GM18858 (cell line): Measurements from ENCODE around the gene LRMDA.
"Not testable (repeated sequence)": the region's sequence is repeated elsewhere in the genome, so short reads cannot be mapped to it uniquely, and the experiment has no call there.

Experiments used
- ATAC-seq: cut with Tn5 transposase; IDR thresholded peaks from one replicate; pipeline ENCODE4 v1.9.1; 2021; ENCODE audit not compliant: unreplicated experiment

Gene LRMDA

DNA sequence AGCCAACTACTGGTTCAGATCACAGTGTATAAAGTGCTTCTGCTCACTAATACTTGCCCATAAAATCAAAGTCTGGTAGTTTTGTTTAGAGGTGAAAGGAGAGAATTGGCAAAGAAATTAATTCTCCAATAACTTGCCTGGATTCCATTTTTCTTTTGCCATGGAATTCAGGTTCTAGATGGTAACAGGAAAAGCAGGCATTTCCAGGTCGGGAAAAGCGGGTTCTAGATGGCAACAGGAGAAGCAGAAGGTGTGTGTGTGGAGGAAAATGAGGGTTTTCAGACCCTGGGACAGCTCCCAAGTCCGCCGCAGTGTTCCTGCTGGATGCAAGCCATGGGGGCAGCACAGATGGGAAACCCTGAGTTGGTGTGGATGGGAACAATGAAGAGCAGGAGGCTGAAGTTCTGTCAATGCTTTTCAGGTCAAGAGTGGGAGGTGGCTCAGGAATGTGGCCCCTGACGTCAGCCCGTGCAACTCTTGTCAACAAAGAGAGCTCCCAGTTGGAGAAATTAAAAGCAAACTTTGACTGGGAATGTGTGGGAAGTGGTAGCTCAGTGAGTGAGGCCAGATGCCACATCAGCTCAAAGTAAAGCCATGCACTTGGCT lies 696.7 kb downstream of the LRMDA start:
- ATAC-seq = no peak

DNA sequence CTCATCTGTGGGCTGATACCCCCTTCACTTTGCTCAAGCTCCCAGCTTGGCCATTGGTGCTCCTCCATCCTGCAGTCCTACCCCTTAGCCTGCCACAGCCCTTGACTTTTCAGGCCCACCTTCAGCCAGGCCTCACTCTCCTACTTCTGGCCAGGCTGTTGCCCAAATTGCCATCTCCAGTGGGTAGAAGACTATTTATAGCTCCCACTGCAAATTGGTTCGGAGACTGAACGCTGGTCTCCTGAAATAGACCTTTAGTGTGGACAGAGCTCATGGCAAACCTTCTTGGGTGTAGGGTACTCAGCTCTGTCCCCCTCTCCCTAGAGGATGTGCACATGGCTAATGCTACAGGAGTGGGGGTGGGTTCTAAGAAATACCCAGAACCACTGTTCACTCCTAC lies 697.8 kb downstream of the LRMDA start:
- no peak for ATAC-seq

DNA sequence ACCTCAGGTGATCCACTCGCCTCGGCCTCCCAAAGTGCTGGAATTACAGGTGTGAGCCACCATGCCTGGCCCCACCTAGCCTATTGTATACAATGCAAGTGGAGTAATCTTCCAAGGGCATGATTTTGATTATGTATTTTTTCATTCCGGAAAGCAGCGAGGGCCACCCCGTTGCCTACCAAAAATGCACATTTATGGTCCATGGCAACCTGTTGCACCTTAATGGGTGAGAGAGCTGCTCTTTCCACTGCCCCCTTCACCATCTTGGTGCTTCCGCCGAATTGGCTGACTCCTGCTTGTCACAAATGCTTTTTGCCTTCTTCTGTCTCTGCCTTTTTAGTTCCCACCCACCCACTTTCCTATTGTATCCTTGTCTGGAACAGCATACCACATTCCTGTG lies 699.5 kb downstream of the LRMDA start:
- ATAC-seq = no peak

DNA sequence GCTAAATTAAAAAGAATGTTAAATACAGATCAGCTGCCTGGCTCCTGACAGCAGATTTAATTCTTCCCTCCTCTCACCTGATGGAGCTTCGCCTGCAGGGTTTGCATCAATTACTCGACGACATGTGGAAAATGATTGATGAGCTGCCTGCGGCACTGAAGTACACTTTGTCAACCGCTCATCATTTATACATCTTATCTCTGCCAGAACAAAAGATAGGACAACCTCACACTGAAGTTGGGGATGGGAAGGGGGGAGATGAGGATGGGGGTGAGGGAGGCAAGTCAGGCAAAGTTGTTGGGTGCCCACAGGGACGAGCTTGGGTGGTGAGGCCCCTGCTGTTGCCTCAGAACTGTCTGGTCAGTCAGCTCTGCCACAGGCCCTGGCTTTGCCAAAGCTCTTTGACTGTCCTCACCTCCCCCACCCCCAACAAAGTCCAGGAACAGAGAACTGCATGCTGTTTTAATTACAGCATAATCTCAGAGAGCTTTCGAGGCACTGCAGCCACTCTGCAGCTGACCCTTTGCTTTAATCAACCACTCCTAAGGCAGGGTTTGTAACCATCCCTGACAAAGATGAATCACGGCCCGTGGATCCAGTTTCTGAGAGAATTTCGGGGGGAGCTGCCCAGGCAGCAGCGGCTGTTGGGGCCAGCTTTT lies 702.3 kb downstream of the LRMDA start:
- no peak for ATAC-seq

DNA sequence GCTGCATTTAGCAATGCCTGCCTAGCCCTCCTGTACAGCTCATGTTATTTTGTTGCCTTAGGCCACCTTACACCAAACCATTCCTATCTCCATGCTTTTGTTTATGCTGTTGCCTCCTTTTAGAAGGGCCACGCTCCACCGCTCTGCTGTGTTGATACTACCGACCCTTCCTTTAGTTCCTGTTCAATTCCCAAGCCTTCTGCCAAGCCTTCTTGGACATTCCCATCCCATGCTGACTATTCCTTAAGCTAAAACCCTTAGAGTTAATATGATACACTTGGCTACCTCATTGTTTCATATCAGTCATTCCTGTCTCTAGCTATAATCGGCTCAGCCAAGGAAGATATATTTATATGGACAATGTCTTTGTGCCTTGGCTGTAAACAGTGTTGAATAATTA lies 705.5 kb downstream of the LRMDA start:
- ATAC-seq = no peak

DNA sequence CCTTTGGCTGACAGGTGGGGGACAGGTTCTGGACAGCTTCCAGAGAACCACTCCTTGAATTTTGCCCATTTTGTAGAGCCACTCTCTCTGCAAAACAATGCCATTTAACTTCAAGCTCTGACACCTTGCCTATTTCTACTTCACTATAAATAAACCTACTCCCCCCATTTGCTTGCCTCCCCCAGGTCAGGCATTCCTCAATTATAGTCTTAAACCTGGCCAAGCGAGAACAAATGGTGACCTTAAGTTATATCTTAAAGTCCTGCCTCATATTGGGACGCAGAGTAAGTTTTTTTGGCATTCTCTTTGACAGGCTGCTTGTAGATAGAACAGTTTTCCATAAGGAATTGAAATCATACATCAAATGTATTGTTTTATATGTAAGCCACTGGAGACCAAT lies 706.9 kb downstream of the LRMDA start:
- ATAC-seq = no peak

DNA sequence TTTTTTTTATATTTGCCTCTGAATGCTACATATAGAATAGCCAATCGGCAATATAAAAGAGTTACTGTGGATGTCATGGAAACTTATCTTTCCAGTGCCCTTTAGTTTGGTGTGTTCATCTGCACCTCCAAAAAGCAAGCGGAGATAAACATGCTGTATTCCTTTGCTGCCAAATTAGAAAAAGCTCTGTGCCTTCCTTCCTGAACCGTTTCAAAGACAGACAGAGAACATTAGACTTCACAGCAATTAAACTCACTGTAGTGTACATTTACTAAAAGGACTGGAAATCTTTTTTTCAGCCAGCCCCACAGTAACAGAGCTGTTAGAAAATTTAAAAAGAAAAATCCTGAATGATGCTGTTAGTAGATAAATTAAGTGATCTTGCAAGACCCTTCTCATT lies 707.5 kb downstream of the LRMDA start:
- ATAC-seq = no peak

DNA sequence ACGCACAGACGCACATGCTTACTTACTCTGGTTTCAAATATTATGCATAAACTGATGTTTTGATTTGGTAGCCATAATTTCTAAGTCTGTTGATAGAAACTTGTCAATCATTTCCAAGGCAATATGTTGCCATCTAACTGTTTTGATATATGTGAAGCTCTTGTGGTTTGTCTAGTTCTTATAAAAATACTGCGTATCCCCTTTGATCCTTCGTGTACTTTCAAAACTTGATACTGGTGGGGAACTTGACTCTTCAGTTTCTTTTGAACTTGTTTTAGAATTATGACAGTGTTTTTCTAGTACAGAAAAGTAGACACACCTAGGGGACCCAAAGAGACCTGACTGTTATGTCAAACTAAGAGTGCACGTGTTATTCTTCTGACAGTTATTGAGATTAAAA lies 708.0 kb downstream of the LRMDA start:
- no peak for ATAC-seq

DNA sequence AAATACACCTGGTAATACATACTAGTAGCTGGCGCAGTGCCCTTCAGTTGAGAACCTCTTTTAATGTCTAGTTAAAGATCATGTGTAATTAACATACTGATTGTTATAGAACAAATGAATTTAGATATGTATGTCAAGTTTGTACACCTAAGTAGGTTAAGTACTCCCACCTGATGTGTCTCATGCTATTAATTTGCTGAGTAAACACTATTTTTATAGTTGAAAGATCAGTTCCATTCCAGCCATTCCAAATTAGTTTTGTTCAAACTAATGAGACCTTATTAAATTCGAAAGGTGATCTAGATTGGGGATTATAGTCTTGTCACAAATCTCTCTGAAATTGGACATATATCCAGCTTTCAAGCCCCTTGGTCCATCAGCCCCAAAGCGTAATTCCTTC lies 710.0 kb downstream of the LRMDA start:
- no peak for ATAC-seq

DNA sequence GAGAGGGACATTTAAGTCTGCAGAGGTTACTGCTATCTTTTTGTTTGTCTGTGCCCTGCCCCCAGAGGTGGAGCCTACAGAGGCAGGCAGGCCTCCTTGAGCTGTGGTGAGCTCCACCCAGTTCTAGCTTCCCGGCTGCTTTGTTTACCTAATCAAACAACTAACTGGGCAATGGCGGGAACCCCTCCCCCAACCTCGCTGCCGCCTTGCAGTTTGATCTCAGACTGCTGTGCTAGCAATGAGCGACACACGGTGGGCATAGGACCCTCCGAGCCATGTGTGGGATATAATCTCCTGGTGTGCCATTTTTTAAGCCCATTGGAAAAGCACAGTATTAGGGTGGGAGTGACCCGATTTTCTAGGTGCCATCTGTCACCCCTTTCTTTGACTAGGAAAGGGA lies 716.8 kb downstream of the LRMDA start:
- ATAC-seq = not testable (repeated sequence)

DNA sequence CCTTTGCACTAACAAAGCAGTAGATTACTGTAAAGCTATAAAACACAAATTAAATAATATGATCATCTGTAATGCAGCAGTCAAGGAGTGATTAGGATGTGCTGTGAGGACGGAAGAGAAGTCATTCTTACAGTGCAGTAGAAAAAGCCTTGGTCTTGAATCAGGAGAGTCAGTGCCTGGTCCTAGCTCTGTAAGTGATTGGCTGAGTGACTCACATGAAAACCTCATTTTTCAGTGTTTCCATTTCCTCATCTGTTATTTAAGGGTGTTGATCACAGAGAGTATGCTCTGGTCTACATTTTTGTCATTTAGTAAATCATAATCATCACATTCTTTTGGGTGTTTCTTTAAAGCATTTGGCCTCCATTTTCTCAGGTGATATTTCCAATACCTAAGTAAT lies 717.8 kb downstream of the LRMDA start:
- ATAC-seq = no peak

GRCh38 chr10:76149602-76150138 lies 718.2 kb downstream of the LRMDA start:
- ATAC-seq = no peak

DNA sequence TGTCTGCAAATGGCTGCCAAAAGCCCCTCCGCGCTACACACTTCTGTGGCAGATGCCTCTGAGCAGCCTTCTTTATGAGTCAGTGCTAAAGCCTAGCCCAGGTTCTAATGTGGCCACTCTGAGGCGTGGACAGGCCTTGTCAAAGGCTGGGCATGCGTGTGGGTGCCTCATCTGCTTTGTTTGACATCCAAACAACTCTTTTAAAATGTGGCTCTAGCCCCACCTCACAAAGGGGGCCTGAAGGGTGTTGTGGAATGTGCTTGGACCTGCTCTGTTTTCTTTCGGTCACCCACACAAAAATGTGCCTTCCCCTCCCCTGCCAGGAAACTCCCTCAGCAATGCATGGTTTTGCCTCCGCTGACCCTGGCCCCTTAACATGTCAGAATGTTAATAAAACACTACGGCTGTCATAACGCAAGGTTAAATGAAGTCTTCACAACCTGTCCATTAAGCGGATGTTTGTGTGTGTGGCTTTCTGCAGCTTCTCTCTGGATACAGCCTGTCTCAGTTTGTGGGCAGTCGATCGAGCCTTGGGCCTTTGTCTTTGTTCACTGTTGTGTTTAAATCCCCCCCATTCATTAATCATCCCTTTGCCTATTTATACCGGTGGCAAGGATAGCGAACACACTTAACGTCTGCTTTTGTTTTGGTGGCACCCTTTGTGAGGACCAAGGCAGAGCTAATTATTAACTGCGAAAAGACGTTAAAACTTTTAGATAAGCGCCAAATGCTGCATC lies 718.9 kb downstream of the LRMDA start:
- ATAC-seq = no peak

DNA sequence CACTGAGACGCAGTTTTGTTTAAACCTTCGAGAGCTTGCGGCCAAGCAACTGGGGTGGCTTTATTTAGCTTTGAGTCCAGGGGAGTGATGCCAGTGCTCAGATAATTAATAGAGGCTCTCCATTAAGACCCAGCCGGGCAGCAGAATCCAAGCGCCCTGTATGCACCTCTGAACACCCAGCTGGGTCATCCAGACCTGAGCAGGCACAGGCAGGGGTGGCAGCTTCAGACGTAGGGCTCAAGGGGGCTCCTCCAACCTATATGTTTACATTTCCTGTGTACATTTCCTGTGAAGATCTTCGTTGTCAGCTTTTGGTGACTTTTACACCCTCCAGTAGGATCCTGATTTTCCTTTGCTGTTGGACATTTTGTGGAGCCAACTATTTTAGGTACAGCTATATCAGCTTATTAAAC lies 719.5 kb downstream of the LRMDA start:
- no peak for ATAC-seq

DNA sequence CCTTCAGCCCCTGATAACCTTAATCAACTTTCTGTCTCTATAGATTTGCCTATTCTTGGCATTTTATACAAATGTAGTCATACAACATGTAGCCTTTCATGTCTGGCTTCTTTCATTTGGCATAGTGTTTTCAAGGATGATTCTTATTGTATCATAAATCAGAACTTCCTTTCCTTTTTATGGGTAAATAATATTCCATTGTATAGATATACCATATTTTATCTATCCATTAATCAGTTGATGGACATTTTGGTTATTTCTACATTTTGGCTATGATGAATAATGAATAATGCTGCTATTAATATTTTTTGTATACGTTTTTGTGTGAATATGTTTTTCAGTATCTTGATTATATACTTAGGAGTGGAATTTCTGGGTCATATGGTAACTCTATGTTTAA lies 720.8 kb downstream of the LRMDA start:
- no peak for ATAC-seq

DNA sequence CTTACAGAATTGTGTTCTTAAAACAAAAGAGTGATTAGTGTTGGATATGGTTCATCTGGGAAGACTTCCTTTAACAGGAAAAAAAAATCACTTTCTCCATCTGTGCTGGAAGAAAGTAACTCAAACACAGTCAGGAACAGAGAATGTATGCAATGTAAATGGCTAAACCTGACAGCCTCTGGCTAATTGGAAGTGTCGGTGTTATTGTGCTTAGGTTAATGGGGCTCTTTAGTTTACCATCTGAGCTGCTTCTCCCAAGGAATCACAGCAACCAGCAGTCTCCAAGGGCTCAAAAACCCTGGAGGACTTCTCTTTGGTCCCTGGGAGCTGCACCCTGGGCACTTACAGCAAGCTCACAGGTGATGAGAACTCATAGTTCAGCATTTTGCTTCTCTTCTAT lies 724.5 kb downstream of the LRMDA start:
- no peak for ATAC-seq

DNA sequence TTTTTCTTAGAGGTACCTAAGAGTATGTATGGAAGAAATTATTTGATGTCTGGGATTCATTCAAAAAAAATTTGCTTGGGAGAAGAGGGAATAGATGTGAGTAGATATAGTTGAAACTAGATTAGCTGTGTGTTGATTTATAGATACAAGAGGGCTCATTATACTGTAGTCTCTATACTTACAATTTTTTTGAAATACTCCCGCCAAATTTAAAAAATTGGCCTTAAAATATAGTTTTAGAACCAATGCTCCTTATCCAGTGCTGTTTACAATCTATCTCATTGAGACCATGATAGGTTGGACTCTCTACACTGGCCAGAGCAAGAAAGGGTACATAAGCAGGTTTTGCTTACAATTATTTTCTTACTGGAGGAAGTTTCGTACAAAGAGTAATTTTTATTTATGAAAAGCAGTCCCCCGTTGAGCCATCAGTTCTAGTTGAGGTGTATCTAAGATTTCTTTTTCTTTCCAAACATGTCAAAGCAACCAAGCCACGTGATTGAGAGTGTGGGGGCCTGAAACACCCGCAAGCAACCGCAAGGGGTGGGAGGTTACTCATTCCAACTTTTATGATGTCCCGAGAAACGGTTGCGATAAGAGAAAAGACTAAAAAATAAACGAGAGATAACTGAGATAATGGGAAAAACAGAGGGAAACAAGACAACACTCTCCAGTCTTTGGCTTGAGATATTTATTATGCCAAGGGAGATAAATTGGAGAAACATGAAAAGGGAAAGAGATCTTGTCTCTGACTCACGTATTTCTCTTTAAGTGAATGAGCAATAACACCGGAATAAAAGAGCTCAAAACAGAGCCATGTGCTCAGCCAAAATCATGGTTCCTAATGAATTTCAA lies 729.2 kb downstream of the LRMDA start:
- no peak for ATAC-seq

GRCh38 chr10:76161301-76161582 lies 729.8 kb downstream of the LRMDA start:
- ATAC-seq = no peak

DNA sequence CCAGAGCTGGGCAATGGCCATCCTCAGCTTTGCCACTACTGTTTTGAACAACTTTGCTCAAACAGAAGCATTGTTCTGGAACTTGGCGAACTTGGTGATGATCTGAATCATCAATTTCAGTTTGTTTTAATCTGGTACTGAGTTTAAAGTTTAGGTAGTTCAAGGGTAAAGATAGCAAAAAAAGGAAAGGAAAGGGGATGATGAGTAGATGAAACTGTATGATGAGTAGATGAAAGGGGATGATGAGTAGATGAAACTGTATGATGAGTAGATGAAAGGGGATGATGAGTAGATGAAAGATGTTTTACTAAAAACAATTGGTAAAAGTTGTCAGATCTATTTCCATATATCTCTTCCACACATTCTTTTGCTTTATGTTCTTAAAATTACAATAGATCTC lies 737.0 kb downstream of the LRMDA start:
- ATAC-seq = no peak

GRCh38 chr10:76169246-76169645 lies 737.8 kb downstream of the LRMDA start:
- no peak for ATAC-seq

DNA sequence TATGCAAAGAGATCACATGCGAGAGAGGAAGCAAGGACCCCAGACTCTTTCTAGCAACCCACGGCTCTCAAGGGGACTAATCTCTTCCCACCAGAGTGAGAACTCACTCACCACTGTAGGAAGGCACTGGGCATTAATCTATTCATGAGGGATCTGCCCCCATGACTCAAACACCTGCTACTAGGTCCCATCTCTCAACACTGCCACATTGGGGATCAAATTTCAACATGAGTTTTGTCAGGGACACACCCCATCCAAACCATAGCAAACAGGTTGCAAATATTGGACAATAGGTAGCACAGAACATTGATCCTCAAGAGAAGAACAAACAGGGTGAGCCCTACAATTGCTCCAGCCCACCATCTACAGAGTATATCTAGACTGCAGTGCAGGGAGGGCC lies 740.6 kb downstream of the LRMDA start:
- no peak for ATAC-seq
